Stromal cell of bone marrow (primary cell): ENCODE measurements around the gene MYZAP.
"Not testable (repeated sequence)": the region's sequence is repeated elsewhere in the genome, so short reads cannot be mapped to it uniquely, and the experiment has no call there.

Source experiments
- DNase-seq: peaks from one replicate; pipeline ENCODE4 v3.0.0-alpha.2; 2012; ENCODE audit warnings: low read depth

Gene MYZAP

GRCh38 chr15:57594479-57594878 is 2.8 kb downstream of the MYZAP start:
- no peak for DNase-seq

GRCh38 chr15:57595011-57595866 is 3.5 kb downstream of the MYZAP start:
- DNase-seq, result peak; percentile 13

- no peak for DNase-seq
Measured at GRCh38 chr15:57596301-57596855, 4.7 kb downstream of the MYZAP start.

GRCh38 chr15:57596978-57597377 is 5.3 kb downstream of the MYZAP start:
- no peak for DNase-seq

- DNase-seq, result no peak
Measured at GRCh38 chr15:57597431-57597830, 5.7 kb downstream of the MYZAP start.

- DNase-seq, result no peak
Measured at GRCh38 chr15:57598346-57598745, 6.6 kb downstream of the MYZAP start.

GRCh38 chr15:57599296-57599810 is 7.6 kb downstream of the MYZAP start:
- DNase-seq, result no peak

GRCh38 chr15:57600197-57600596 is 8.5 kb downstream of the MYZAP start:
- DNase-seq, result no peak

- DNase-seq, result no peak
Measured at GRCh38 chr15:57604507-57604906, 12.8 kb downstream of the MYZAP start.

GRCh38 chr15:57605491-57605890 is 13.8 kb downstream of the MYZAP start:
- DNase-seq, result no peak

- no peak for DNase-seq
Measured at GRCh38 chr15:57606048-57606447, 14.3 kb downstream of the MYZAP start.

GRCh38 chr15:57606816-57607215 is 15.1 kb downstream of the MYZAP start:
- no peak for DNase-seq

- DNase-seq, result no peak
Measured at GRCh38 chr15:57607570-57608000, 15.9 kb downstream of the MYZAP start.

GRCh38 chr15:57609805-57610529 is 18.3 kb downstream of the MYZAP start:
- peak; percentile 65 for DNase-seq

- no peak for DNase-seq
Measured at GRCh38 chr15:57611123-57611522, 19.4 kb downstream of the MYZAP start.

GRCh38 chr15:57611938-57612337 is 20.2 kb downstream of the MYZAP start:
- DNase-seq, result no peak

- no peak for DNase-seq
Measured at GRCh38 chr15:57614241-57614640, 22.5 kb downstream of the MYZAP start.

- DNase-seq, result not testable (repeated sequence)
Measured at GRCh38 chr15:57615951-57616496, 24.3 kb downstream of the MYZAP start.

- DNase-seq, result no peak
Measured at GRCh38 chr15:57618325-57618724, 26.6 kb downstream of the MYZAP start.

- DNase-seq, result no peak
Measured at GRCh38 chr15:57619746-57620145, 28.0 kb downstream of the MYZAP start.

- no peak for DNase-seq
Measured at GRCh38 chr15:57624730-57625129, 33.0 kb downstream of the MYZAP start.

GRCh38 chr15:57625703-57626448 is 34.2 kb downstream of the MYZAP start:
- DNase-seq, result no peak
